ENCODE results near the gene CAMK4. TPM values are rescaled to one million over a fixed set of nuclear protein-coding genes. Genes with fewer than 3 reads are reported as not detected.

CAMK4 gene
- total RNA-seq, 1 experiment from 2014 or later = not detected

DNA sequence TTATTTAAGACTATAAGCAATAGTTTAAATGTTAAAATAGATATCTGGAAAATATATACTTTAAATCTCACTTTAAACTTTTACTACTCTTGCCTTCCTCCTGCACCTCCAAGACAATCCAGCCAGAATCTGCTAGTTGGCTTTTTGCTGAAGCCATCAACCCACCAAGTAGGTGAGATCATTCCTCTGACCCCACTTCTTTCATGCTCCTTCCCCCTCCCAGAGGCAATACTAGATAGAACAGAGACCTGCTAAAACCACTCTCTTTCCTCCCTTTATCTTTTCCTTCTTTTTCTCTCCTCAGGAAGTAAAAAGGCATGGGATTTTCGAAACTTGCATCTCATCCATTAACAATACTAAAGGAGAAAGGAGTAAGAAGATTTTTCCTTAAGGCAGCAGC is 30.1 kb upstream of the CAMK4 start:
- Histone ChIP-seq H3K36me3 (ENCODE audit: low read depth) (no peaks in the 10 kb centered on the region), H2AFZ (no peak overlapping the region), H3K4me3 (no peak overlapping the region), H3K79me2 (ENCODE audit: low read depth) (no peaks in the 10 kb centered on the region), H3K9me3 (ENCODE audit: insufficient read depth, low read depth) (no peaks in the 10 kb centered on the region), H3K27ac (no peak overlapping the region), H3K4me2 (no peak overlapping the region), H3K4me1 (replicated peaks; ENCODE audit: insufficient read depth) (no peaks in the 10 kb centered on the region), H4K20me1 (ENCODE audit: insufficient read depth) (no peaks in the 10 kb centered on the region), H3K9me2 (ENCODE audit: insufficient read depth) (no peaks in the 10 kb centered on the region; the same call in 1 of the 2 replicates), H3K27me3 (ENCODE audit: insufficient read depth, low read depth) (no peaks in the 10 kb centered on the region), H3F3A (ENCODE audit: insufficient read depth, low read depth) (no peaks in the 10 kb centered on the region)
- intact Hi-C loops (cut with micrococcal nuclease; ENCODE audit: unreplicated experiment) = no loop called here
- no peak for DNase-seq
- ChIA-PET CTCF (no interaction called here), POLR2A (ENCODE audit: unreplicated experiment) (no interaction called here)
- BruUV-seq (replicated peaks) = no TSS peak
- TF ChIP-seq CTCF (conservative IDR thresholded peaks at IDR 0.05) (no peak), EZH2 (IDR thresholded peaks at IDR 0.05; ENCODE audit: low read depth) (no peak)

- Histone ChIP-seq H3K27ac (no peak overlapping the region), H3K4me3 (no peak overlapping the region), H3K9me2 (ENCODE audit: insufficient read depth) (no peaks in the 10 kb centered on the region; the same call in 1 of the 2 replicates), H4K20me1 (ENCODE audit: insufficient read depth) (no peaks in the 10 kb centered on the region), H3K36me3 (ENCODE audit: low read depth) (no peaks in the 10 kb centered on the region), H3K4me2 (no peak overlapping the region), H3K9me3 (ENCODE audit: insufficient read depth, low read depth) (no peaks in the 10 kb centered on the region), H3K4me1 (replicated peaks; ENCODE audit: insufficient read depth) (no peaks in the 10 kb centered on the region), H3F3A (ENCODE audit: insufficient read depth, low read depth) (no peaks in the 10 kb centered on the region), H2AFZ (no peak overlapping the region), H3K79me2 (ENCODE audit: low read depth) (no peaks in the 10 kb centered on the region), H3K27me3 (ENCODE audit: insufficient read depth, low read depth) (no peaks in the 10 kb centered on the region)
- ChIA-PET CTCF (no interaction called here), POLR2A (ENCODE audit: unreplicated experiment) (interaction anchor here (0.6 kb wide), 1 partner anchor 10 kb away, joined by 14 read pairs; no protein-coding TSS in a partner anchor)
- no peak for TF ChIP-seq EZH2 (IDR thresholded peaks at IDR 0.05; ENCODE audit: low read depth)
- no peak for TF ChIP-seq CTCF (conservative IDR thresholded peaks at IDR 0.05)
- BruUV-seq (replicated peaks) = no TSS peak
- intact Hi-C loops (cut with micrococcal nuclease; ENCODE audit: unreplicated experiment) = no loop called here
- DNase-seq = no peak
Measured at GRCh38 chr5:111194925-111195324, 29.3 kb upstream of the CAMK4 start.

DNA sequence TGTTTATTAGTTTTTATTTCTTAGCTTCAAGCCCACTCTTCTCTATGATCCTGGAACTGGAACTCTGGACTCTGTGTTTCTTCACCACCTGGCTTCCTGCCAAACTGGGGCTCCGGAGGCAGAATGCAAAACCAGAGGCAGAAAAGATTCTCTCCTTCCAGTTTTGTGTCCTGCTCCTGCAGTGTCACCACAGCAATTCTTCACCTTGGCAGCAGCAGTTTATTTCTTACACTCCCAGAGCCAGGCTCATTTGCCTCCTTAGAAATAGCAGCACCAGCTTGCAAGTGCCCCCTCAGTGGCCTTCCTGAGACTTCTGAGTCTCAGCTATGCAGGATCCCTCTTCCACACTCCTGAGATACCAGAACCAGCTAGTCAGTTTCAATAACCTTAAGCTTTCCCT is 26.7 kb upstream of the CAMK4 start:
- no peaks in the 10 kb centered on the region for H3K36me3 ChIP-seq (ENCODE audit: low read depth)
- no peak for DNase-seq
- no peaks in the 10 kb centered on the region for H3K27me3 ChIP-seq (ENCODE audit: insufficient read depth, low read depth)
- no peak overlapping the region for H3K4me2 ChIP-seq
- no peaks in the 10 kb centered on the region; the same call in 1 of the 2 replicates for H3K9me3 ChIP-seq (ENCODE audit: insufficient read depth, low read depth)
- no peak overlapping the region for H3K27ac ChIP-seq
- H4K20me1 ChIP-seq (ENCODE audit: insufficient read depth) = no peaks in the 10 kb centered on the region
- no peak overlapping the region for H3K4me3 ChIP-seq
- H3K9me2 ChIP-seq (ENCODE audit: insufficient read depth) = no peaks in the 10 kb centered on the region; the same call in 1 of the 2 replicates
- CTCF ChIA-PET = no interaction called here
- H3K4me1 ChIP-seq (replicated peaks; ENCODE audit: insufficient read depth) = no peaks in the 10 kb centered on the region
- H3F3A ChIP-seq (ENCODE audit: insufficient read depth, low read depth) = no peaks in the 10 kb centered on the region
- H2AFZ ChIP-seq = no peak overlapping the region
- H3K79me2 ChIP-seq (ENCODE audit: low read depth) = no peaks in the 10 kb centered on the region
- BruUV-seq (replicated peaks) = no TSS peak
- TF ChIP-seq EZH2 (IDR thresholded peaks at IDR 0.05; ENCODE audit: low read depth) (no peak), CTCF (conservative IDR thresholded peaks at IDR 0.05) (no peak)
- POLR2A ChIA-PET (ENCODE audit: unreplicated experiment) = no interaction called here
- intact Hi-C loops (cut with micrococcal nuclease; ENCODE audit: unreplicated experiment) = no loop called here

Data from PC-9 (cell line).